ENCODE results near the gene KCNT1.

GRCh38 chr9:135734616-135735144, 32.7 kb downstream of the KCNT1 start:
- no peak for TF ChIP-seq CTCF (IDR thresholded peaks at IDR 0.05)
- TF ChIP-seq HDAC2 (IDR thresholded peaks at IDR 0.05): no peak
- TF ChIP-seq RAD21 (conservative IDR thresholded peaks at IDR 0.05 in 1 of 2, IDR thresholded peaks at IDR 0.05 in 1 of 2): no peak
- TF ChIP-seq POLR2A (IDR thresholded peaks at IDR 0.05; ENCODE audit: low read length): no peak
- TF ChIP-seq HES2 (IDR thresholded peaks at IDR 0.05): no peak
- TF ChIP-seq NPAS2 (CRISPR knock-in tag; IDR thresholded peaks at IDR 0.05; ENCODE audit: borderline replicate concordance): no peak
